HCT116 (cell line): Measurements from ENCODE around the gene ARMC12. TPM values are rescaled to one million over a fixed set of nuclear protein-coding genes. Genes with fewer than 3 reads are reported as not detected.

Experiments used
- ATAC-seq: fragments of 200-7000 bp; cut with Tn5 transposase; 2 replicates; pipeline ENCODE4 v1.9.1; 2020; ENCODE audit warnings: mild to moderate bottlenecking, moderate library complexity
- BruUV-seq: library from RNA; stranded (reverse); fragments of 400-500 nt; replicated peaks from 2 replicates; lab custom pipeline; 2021; lab: Mats Ljungman, UMichigan
- CTCF ChIA-PET: fragments of 300-600 bp; sonication (Branson Sonifier 250); formaldehyde crosslinking; loops from one replicate; lab custom pipeline; 2021; ENCODE audit warnings: antibody characterized with exemption; lab: Charles Lee
- POLR2A ChIA-PET: fragments of 300-600, 350-600 bp; sonication (Branson Sonifier 250); formaldehyde crosslinking; loops from one replicate; lab custom pipeline; 2021; ENCODE audit warnings: antibody characterized with exemption; lab: Charles Lee
- RAD21 ChIA-PET, 2 experiments: fragments of 300-600 bp; sonication (Branson Sonifier 250); formaldehyde crosslinking; loops; one replicate each; lab custom pipeline; 2023; ENCODE audit warnings: low total read pairs in 2 of 2; ENCODE audit not compliant: uncharacterized antibody in 2 of 2, unreplicated experiment in 2 of 2, low non-redundant PET in 1 of 2; lab: Charles Lee
- DNase-seq: peaks from one replicate; pipeline ENCODE4 v3.0.0-alpha.2; 2010; ENCODE audit warnings: low read depth, low spot score
- H2AFZ ChIP-seq: fragments of 200-600 bp; shearing (Covaris generic), sonication (generic); 2 replicates; pipeline ENCODE4 v1.6.1; 2017; ENCODE audit warnings: low read depth, mixed run types, mixed read lengths, antibody characterized with exemption, low read length; ENCODE audit not compliant: poor library complexity, severe bottlenecking
- H3K27ac ChIP-seq: 2 replicates; pipeline ENCODE4 v1.5.1; 2012; ENCODE audit warnings: low read depth, low read length
- H3K27me3 ChIP-seq: fragments of 200-600 bp; sonication (generic); 2 replicates; pipeline ENCODE4 v1.6.1; 2016; ENCODE audit warnings: mixed run types, low read length, mixed read lengths; ENCODE audit not compliant: insufficient read depth
- H3K36me3 ChIP-seq, 2 experiments: fragments of 200-500 bp in 1 of 2; fragments of 200-600 bp in 1 of 2; sonication (Bioruptor generic) in 1 of 2; sonication (generic) in 1 of 2; 2 replicates each; pipeline versions ENCODE4 v1.5.1 to v1.6.1; 2014 to 2016; ENCODE audit warnings: low read length in 2 of 2, inconsistent platforms in 1 of 2, mixed read lengths in 1 of 2, mixed run types in 1 of 2; ENCODE audit not compliant: insufficient read depth in 2 of 2, control insufficient read depth in 1 of 2
- H3K4me1 ChIP-seq, 2 experiments: fragments of 200-600 bp in 1 of 2; sonication (generic) in 1 of 2; 2 replicates each; pipeline versions ENCODE4 v1.5.1 to v1.6.1; 2012 to 2017; ENCODE audit warnings: low read length in 2 of 2, inconsistent platforms in 1 of 2, mild to moderate bottlenecking in 1 of 2, mixed read lengths in 1 of 2, mixed run types in 1 of 2, moderate library complexity in 1 of 2; ENCODE audit not compliant: insufficient read depth in 2 of 2, control insufficient read depth in 1 of 2
- H3K4me2 ChIP-seq: fragments of 200-600 bp; sonication (generic); 2 replicates; pipeline ENCODE4 v1.6.1; 2017; ENCODE audit warnings: mixed run types, low read length, mixed read lengths
- H3K4me3 ChIP-seq, 2 experiments: fragments of 200-600 bp in 1 of 2; sonication (generic) in 1 of 2; replicated peaks in 1 of 2; 2 replicates each; pipeline ENCODE4 v1.5.1; 2011 to 2016; ENCODE audit warnings: low read length in 2 of 2, control low read depth in 1 of 2, low read depth in 1 of 2, mild to moderate bottlenecking in 1 of 2, mixed read lengths in 1 of 2, mixed run types in 1 of 2
- H3K79me2 ChIP-seq: fragments of 200-600 bp; sonication (generic); 2 replicates; pipeline ENCODE4 v1.6.1; 2017; ENCODE audit warnings: mild to moderate bottlenecking, mixed run types, low read length, moderate library complexity, mixed read lengths; ENCODE audit not compliant: insufficient read depth
- H3K9ac ChIP-seq: fragments of 200-600 bp; sonication (generic); 2 replicates; pipeline ENCODE4 v1.6.1; 2016; ENCODE audit warnings: low read length, mixed read lengths
- H3K9me2 ChIP-seq: fragments of 200-600 bp; sonication (generic), shearing (Covaris generic); 2 replicates; pipeline ENCODE4 v1.6.1; 2017; ENCODE audit warnings: mixed run types, mild to moderate bottlenecking, moderate library complexity; ENCODE audit not compliant: insufficient read depth
- H3K9me3 ChIP-seq, 2 experiments: fragments of 200-500 bp in 1 of 2; fragments of 200-600 bp in 1 of 2; sonication (Bioruptor generic) in 1 of 2; sonication (generic) in 1 of 2; 2 replicates each; pipeline ENCODE4 v1.6.1; 2014 to 2017; ENCODE audit warnings: low read length in 2 of 2, mixed read lengths in 2 of 2, inconsistent platforms in 1 of 2, low read depth in 1 of 2, mild to moderate bottlenecking in 1 of 2, mixed run types in 1 of 2, moderate library complexity in 1 of 2; ENCODE audit not compliant: control insufficient read depth in 1 of 2, insufficient read depth in 1 of 2
- H4K20me1 ChIP-seq: fragments of 200-600 bp; sonication (generic), shearing (Covaris generic); 2 replicates; pipeline ENCODE4 v1.6.1; 2017; ENCODE audit warnings: mixed run types, mild to moderate bottlenecking, moderate library complexity; ENCODE audit not compliant: insufficient read depth
- EGR1 ChIP-seq: IDR thresholded peaks from 2 replicates; pipeline ENCODE4 v1.6.1; 2012; ENCODE audit warnings: low read depth
- EZH2 ChIP-seq: fragments of 200-600 bp; sonication (generic); IDR thresholded peaks from 2 replicates; pipeline ENCODE4 v1.6.1; 2017; ENCODE audit warnings: antibody characterized with exemption, mixed run types
- FOSL1 ChIP-seq: IDR thresholded peaks from 2 replicates; pipeline ENCODE4 v1.6.1; 2012; ENCODE audit warnings: low read depth
- JUND ChIP-seq: IDR thresholded peaks from 2 replicates; pipeline ENCODE4 v1.6.1; 2012
- POLR2A ChIP-seq: IDR thresholded peaks from 2 replicates; pipeline ENCODE4 v1.7.0; 2011; ENCODE audit warnings: borderline replicate concordance; ENCODE audit not compliant: insufficient read depth, insufficient read length; ENCODE audit errors: extremely low read depth
- POLR2AphosphoS5 ChIP-seq: IDR thresholded peaks from 2 replicates; pipeline ENCODE4 v1.6.1; 2011; ENCODE audit warnings: mild to moderate bottlenecking, low read depth, low read length, moderate library complexity
- RAD21 ChIP-seq: IDR thresholded peaks from 2 replicates; pipeline ENCODE4 v1.6.1; 2012; ENCODE audit warnings: low read depth, mild to moderate bottlenecking
- SIN3A ChIP-seq: IDR thresholded peaks from 2 replicates; pipeline ENCODE4 v1.6.1; 2012; ENCODE audit warnings: low read depth
- SP1 ChIP-seq: IDR thresholded peaks from 2 replicates; pipeline ENCODE4 v1.6.1; 2012; ENCODE audit warnings: low read depth
- SRF ChIP-seq: IDR thresholded peaks from 2 replicates; pipeline ENCODE4 v1.6.1; 2012; ENCODE audit warnings: low read depth
- YY1 ChIP-seq: IDR thresholded peaks from 2 replicates; pipeline ENCODE4 v1.6.1; 2011; ENCODE audit warnings: low read length, low read depth, moderate library complexity, mild to moderate bottlenecking; ENCODE audit not compliant: insufficient replicate concordance; ENCODE audit errors: extremely low read depth
- ZNF274 ChIP-seq: fragments of 200-500 bp; sonication (Bioruptor generic); IDR thresholded peaks from 2 replicates; pipeline ENCODE4 v1.6.1; 2014; ENCODE audit warnings: mild to moderate bottlenecking, low read depth, low read length, inconsistent platforms
- intact Hi-C: fragments of 100-400 bp; cut with micrococcal nuclease; formaldehyde crosslinking; loops from 2 replicates; pipeline ENCODE4 v1.10.0; 2022
- total RNA-seq: library from RNA; stranded (reverse); gene quantifications from one replicate; pipeline ENCODE4 v1.2.1, GENCODE V29; 2021; ENCODE audit not compliant: unreplicated experiment
- TF ChIP-seq, protein P1 (sequence below): IDR thresholded peaks from 2 replicates; pipeline ENCODE4 v1.6.1; 2012
- TF ChIP-seq, protein P2 (sequence below): IDR thresholded peaks from 2 replicates; pipeline ENCODE4 v1.6.1; 2012
- TF ChIP-seq, protein P3 (sequence below): IDR thresholded peaks from 2 replicates; pipeline ENCODE4 v1.6.1; 2012; ENCODE audit warnings: low read depth
- TF ChIP-seq, protein P4 (sequence below), 3 experiments: fragments of 200-600 bp in 1 of 3; sonication (generic) in 1 of 3; IDR thresholded peaks in 2 of 3; conservative IDR thresholded peaks in 1 of 3; 2 replicates each; pipeline ENCODE4 v1.5.1; 2012 to 2017; ENCODE audit warnings: low read depth in 2 of 3, low read length in 2 of 3, antibody characterized with exemption in 1 of 3, borderline replicate concordance in 1 of 3, control low read depth in 1 of 3, mild to moderate bottlenecking in 1 of 3, mixed read lengths in 1 of 3, mixed run types in 1 of 3, moderate library complexity in 1 of 3; ENCODE audit not compliant: insufficient read depth in 1 of 3

ARMC12 gene
- total RNA-seq, 1 experiment from 2014 or later = 0.79 TPM

DNA sequence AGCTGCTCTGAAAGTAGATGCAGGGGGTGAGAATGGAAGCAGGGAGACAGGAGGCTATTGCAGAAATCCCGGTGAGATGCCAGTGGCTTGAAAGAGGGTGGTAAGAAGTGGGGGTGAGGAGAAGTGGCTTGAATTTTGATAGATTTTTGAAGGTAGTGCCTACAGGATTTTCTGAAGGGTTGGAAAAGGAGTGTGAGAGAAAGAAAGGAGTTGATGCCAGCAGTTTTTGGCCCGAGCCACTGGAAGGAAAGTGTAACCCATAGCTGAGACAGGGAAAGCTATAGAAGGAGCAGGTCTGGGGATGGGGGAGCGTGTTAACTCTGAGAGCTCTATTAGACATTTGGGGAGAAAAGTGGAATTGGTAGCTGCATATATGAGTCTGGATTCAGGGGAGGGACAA lies 9.7 kb downstream of the ARMC12 start:
- DNase-seq = no peak
- TF ChIP-seq, protein P1, sequence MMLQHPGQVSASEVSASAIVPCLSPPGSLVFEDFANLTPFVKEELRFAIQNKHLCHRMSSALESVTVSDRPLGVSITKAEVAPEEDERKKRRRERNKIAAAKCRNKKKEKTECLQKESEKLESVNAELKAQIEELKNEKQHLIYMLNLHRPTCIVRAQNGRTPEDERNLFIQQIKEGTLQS = no peak
- TF ChIP-seq, protein P2, sequence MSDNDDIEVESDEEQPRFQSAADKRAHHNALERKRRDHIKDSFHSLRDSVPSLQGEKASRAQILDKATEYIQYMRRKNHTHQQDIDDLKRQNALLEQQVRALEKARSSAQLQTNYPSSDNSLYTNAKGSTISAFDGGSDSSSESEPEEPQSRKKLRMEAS = no peak
- TF ChIP-seq SRF = no peak
- TF ChIP-seq ZNF274 = no peak
- TF ChIP-seq, protein P3, sequence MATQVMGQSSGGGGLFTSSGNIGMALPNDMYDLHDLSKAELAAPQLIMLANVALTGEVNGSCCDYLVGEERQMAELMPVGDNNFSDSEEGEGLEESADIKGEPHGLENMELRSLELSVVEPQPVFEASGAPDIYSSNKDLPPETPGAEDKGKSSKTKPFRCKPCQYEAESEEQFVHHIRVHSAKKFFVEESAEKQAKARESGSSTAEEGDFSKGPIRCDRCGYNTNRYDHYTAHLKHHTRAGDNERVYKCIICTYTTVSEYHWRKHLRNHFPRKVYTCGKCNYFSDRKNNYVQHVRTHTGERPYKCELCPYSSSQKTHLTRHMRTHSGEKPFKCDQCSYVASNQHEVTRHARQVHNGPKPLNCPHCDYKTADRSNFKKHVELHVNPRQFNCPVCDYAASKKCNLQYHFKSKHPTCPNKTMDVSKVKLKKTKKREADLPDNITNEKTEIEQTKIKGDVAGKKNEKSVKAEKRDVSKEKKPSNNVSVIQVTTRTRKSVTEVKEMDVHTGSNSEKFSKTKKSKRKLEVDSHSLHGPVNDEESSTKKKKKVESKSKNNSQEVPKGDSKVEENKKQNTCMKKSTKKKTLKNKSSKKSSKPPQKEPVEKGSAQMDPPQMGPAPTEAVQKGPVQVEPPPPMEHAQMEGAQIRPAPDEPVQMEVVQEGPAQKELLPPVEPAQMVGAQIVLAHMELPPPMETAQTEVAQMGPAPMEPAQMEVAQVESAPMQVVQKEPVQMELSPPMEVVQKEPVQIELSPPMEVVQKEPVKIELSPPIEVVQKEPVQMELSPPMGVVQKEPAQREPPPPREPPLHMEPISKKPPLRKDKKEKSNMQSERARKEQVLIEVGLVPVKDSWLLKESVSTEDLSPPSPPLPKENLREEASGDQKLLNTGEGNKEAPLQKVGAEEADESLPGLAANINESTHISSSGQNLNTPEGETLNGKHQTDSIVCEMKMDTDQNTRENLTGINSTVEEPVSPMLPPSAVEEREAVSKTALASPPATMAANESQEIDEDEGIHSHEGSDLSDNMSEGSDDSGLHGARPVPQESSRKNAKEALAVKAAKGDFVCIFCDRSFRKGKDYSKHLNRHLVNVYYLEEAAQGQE = no peak
- TF ChIP-seq POLR2A = no peak
- TF ChIP-seq SP1 = no peak
- no peak for TF ChIP-seq EGR1
- TF ChIP-seq POLR2AphosphoS5 = no peak
- TF ChIP-seq JUND = no peak
- TF ChIP-seq, protein P4, sequence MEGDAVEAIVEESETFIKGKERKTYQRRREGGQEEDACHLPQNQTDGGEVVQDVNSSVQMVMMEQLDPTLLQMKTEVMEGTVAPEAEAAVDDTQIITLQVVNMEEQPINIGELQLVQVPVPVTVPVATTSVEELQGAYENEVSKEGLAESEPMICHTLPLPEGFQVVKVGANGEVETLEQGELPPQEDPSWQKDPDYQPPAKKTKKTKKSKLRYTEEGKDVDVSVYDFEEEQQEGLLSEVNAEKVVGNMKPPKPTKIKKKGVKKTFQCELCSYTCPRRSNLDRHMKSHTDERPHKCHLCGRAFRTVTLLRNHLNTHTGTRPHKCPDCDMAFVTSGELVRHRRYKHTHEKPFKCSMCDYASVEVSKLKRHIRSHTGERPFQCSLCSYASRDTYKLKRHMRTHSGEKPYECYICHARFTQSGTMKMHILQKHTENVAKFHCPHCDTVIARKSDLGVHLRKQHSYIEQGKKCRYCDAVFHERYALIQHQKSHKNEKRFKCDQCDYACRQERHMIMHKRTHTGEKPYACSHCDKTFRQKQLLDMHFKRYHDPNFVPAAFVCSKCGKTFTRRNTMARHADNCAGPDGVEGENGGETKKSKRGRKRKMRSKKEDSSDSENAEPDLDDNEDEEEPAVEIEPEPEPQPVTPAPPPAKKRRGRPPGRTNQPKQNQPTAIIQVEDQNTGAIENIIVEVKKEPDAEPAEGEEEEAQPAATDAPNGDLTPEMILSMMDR (IDR thresholded peaks at IDR 0.05 in 2 of 3, conservative IDR thresholded peaks at IDR 0.05 in 1 of 3; ENCODE audit: borderline replicate concordance in 1 of 3, insufficient read depth in 1 of 3, low read depth in 2 of 3, low read length in 2 of 3) = no peak
- TF ChIP-seq RAD21 = no peak
- no peak for TF ChIP-seq YY1
- no peak for TF ChIP-seq SIN3A
- TF ChIP-seq FOSL1 = no peak
- TF ChIP-seq EZH2 = no peak
- TF ChIP-seq, all 23 proteins: peak for 0
- Histone ChIP-seq H3K27me3 (no peaks in the 10 kb centered on the region), H3K4me1 (peaks cover 3 to 10% of the 10 kb centered on the region in 2 experiments; a peak in 3 of 4 replicates), H3K79me2 (no peaks in the 10 kb centered on the region), H3K4me2 (no peak overlapping the region), H2AFZ (no peak overlapping the region), H3K9me3 (0 out of 4 replicates have a peak, but pooled peaks cover 0 to 3% of the 10 kb centered on the region in 2 experiments), H4K20me1 (no peaks in the 10 kb centered on the region), H3K9ac (no peak overlapping the region), H3K9me2 (no peaks in the 10 kb centered on the region), H3K36me3 (no peaks in the 10 kb centered on the region), H3K27ac (no peak overlapping the region), H3K4me3 (no peak overlapping the region)
- no TSS peak for BruUV-seq
- ATAC-seq = no peak
- ChIA-PET RAD21 (no interaction called here), POLR2A (no interaction called here), CTCF (no interaction called here)
- intact Hi-C loops = no loop called here
